NCI-H526 treated with DMSO at 0.1 percent for 48 hours (cell line): ENCODE results near the gene SGCE.

Source experiments
- DNase-seq: peaks from one replicate; lab custom pipeline; 2025; lab: John Stamatoyannopoulos, UW

Gene SGCE

GRCh38 chr7:94658826-94659225 is 2.9 kb upstream of the SGCE start:
- DNase-seq: peak; percentile 62

GRCh38 chr7:94657771-94658693 is 2.1 kb upstream of the SGCE start:
- peak; percentile 80 for DNase-seq

GRCh38 chr7:94656925-94657731 is 1.2 kb upstream of the SGCE start:
- DNase-seq: no peak

GRCh38 chr7:94656658-94656924 is 658 bp upstream of the SGCE start:
- DNase-seq: peak; percentile 44

- DNase-seq: peak; percentile 56
Observed at GRCh38 chr7:94655126-94655847, 646 bp downstream of the SGCE start.

- DNase-seq: no peak
Observed at GRCh38 chr7:94654783-94655125, 1.2 kb downstream of the SGCE start.

GRCh38 chr7:94650147-94651051 is 5.5 kb downstream of the SGCE start:
- DNase-seq: no peak

- no peak for DNase-seq
Observed at GRCh38 chr7:94649450-94649849, 6.5 kb downstream of the SGCE start.

- DNase-seq: no peak
Observed at GRCh38 chr7:94648731-94649130, 7.2 kb downstream of the SGCE start.

- no peak for DNase-seq
Observed at GRCh38 chr7:94647295-94647694, 8.6 kb downstream of the SGCE start.

- no peak for DNase-seq
Observed at GRCh38 chr7:94643771-94644545, 12.0 kb downstream of the SGCE start.

GRCh38 chr7:94642838-94643653 is 12.9 kb downstream of the SGCE start:
- DNase-seq: no peak

GRCh38 chr7:94639384-94639783 is 16.5 kb downstream of the SGCE start:
- DNase-seq: no peak

GRCh38 chr7:94635687-94636086 is 20.2 kb downstream of the SGCE start:
- DNase-seq: no peak

GRCh38 chr7:94634502-94634901 is 21.4 kb downstream of the SGCE start:
- DNase-seq: no peak

- DNase-seq: no peak
Observed at GRCh38 chr7:94633687-94634086, 22.2 kb downstream of the SGCE start.

GRCh38 chr7:94633014-94633341 is 23.0 kb downstream of the SGCE start:
- no peak for DNase-seq

GRCh38 chr7:94632338-94633013 is 23.5 kb downstream of the SGCE start:
- DNase-seq: no peak

GRCh38 chr7:94630855-94631254 is 25.1 kb downstream of the SGCE start:
- no peak for DNase-seq

- DNase-seq: no peak
Observed at GRCh38 chr7:94623820-94624219, 32.1 kb downstream of the SGCE start.
